GM23338 (cell line): ENCODE results near the gene OTUB1. TPM values are rescaled to one million over a fixed set of nuclear protein-coding genes. Genes with fewer than 3 reads are reported as not detected.

Experiments used
- ATAC-seq: fragments of 200-7000 bp; cut with Tn5 transposase; 3 replicates; pipeline ENCODE4 v1.9.1; 2020
- DNase-seq: peaks from one replicate; pipeline ENCODE4 v3.0.0-alpha.2; 2015; ENCODE audit warnings: low spot score
- H2AFZ ChIP-seq: fragments of 200-600 bp; sonication (generic); 2 replicates; pipeline ENCODE4 v1.8.0; 2016; ENCODE audit warnings: antibody characterized with exemption, mild to moderate bottlenecking, moderate library complexity
- H3F3A ChIP-seq: fragments of 200-600 bp; sonication (generic); replicated peaks from 2 replicates; pipeline ENCODE4 v1.8.0; 2017; ENCODE audit warnings: antibody characterized with exemption, mixed run types, low read depth
- H3K27ac ChIP-seq: fragments of 200-600 bp; sonication (generic); 2 replicates; pipeline ENCODE4 v1.6.1; 2016; ENCODE audit warnings: low read depth
- H3K27me3 ChIP-seq: fragments of 200-600 bp; sonication (generic); 2 replicates; pipeline ENCODE4 v1.8.0; 2016; ENCODE audit warnings: mild to moderate bottlenecking, mixed run types, moderate library complexity; ENCODE audit not compliant: insufficient read depth
- H3K36me3 ChIP-seq: fragments of 200-600 bp; sonication (generic); 2 replicates; pipeline ENCODE4 v1.8.0; 2016; ENCODE audit warnings: mild to moderate bottlenecking; ENCODE audit not compliant: insufficient read depth
- H3K4me1 ChIP-seq: fragments of 200-600 bp; sonication (generic); 2 replicates; pipeline ENCODE4 v1.8.0; 2016; ENCODE audit warnings: mild to moderate bottlenecking, moderate library complexity; ENCODE audit not compliant: insufficient read depth
- H3K4me2 ChIP-seq: fragments of 200-600 bp; sonication (generic); 2 replicates; pipeline ENCODE4 v1.7.1; 2017; ENCODE audit warnings: mixed run types
- H3K4me3 ChIP-seq: fragments of 200-600 bp; sonication (generic); 2 replicates; pipeline ENCODE4 v1.6.1; 2016; ENCODE audit warnings: mixed run types
- H3K79me2 ChIP-seq: fragments of 200-600 bp; sonication (generic); replicated peaks from 2 replicates; pipeline ENCODE4 v1.8.0; 2017; ENCODE audit warnings: mild to moderate bottlenecking; ENCODE audit not compliant: insufficient read depth
- H3K9me2 ChIP-seq: fragments of 200-600 bp; sonication (generic); 2 replicates; pipeline ENCODE4 v1.8.0; 2017; ENCODE audit not compliant: insufficient read depth
- H4K20me1 ChIP-seq: fragments of 200-600 bp; sonication (generic); replicated peaks from 2 replicates; pipeline ENCODE4 v1.8.0; 2017; ENCODE audit warnings: mild to moderate bottlenecking; ENCODE audit not compliant: insufficient read depth
- H3K27ac Mint-ChIP-seq: 2 replicates; pipeline ENCODE4 v1.8.0; 2020; ENCODE audit warnings: inconsistent platforms, mild to moderate bottlenecking, moderate library complexity, mixed read lengths
- H3K27me3 Mint-ChIP-seq: 3 replicates; pipeline ENCODE4 v1.8.0; 2022; ENCODE audit warnings: low read depth, mild to moderate bottlenecking, moderate library complexity, mixed read lengths, inconsistent platforms; ENCODE audit not compliant: insufficient read depth, poor library complexity
- H3K36me3 Mint-ChIP-seq: 3 replicates; pipeline ENCODE4 v1.8.0; 2021; ENCODE audit warnings: low read depth, mild to moderate bottlenecking, inconsistent platforms, moderate library complexity, mixed read lengths
- H3K4me1 Mint-ChIP-seq: 3 replicates; pipeline ENCODE4 v1.8.0; 2020; ENCODE audit warnings: mild to moderate bottlenecking, inconsistent platforms, mixed read lengths
- H3K4me3 Mint-ChIP-seq: 3 replicates; pipeline ENCODE4 v1.8.0; 2021; ENCODE audit warnings: moderate library complexity, mild to moderate bottlenecking, inconsistent platforms, mixed read lengths
- H3K9me3 Mint-ChIP-seq: 3 replicates; pipeline ENCODE4 v1.8.0; 2020; ENCODE audit warnings: moderate library complexity, mild to moderate bottlenecking, inconsistent platforms, mixed read lengths
- CTCF ChIP-seq, 2 experiments: fragments of 200-600 bp in 1 of 2; sonication (generic) in 1 of 2; conservative IDR thresholded peaks; 2 replicates each; pipeline versions ENCODE4 v1.5.1 to v1.6.1; 2016 to 2017; ENCODE audit warnings: antibody characterized with exemption in 2 of 2, low read depth in 2 of 2, mild to moderate bottlenecking in 2 of 2, moderate library complexity in 1 of 2
- JUNB ChIP-seq: IDR thresholded peaks from one replicate; pipeline ENCODE4 v1.6.1; 2016; ENCODE audit warnings: antibody characterized with exemption; ENCODE audit not compliant: unreplicated experiment
- POLR2AphosphoS5 ChIP-seq: IDR thresholded peaks from 2 replicates; pipeline ENCODE4 v1.6.1; 2016; ENCODE audit warnings: antibody characterized with exemption, low read depth
- REST ChIP-seq: IDR thresholded peaks from one replicate; pipeline ENCODE4 v1.6.1; 2018; ENCODE audit warnings: antibody characterized with exemption; ENCODE audit not compliant: unreplicated experiment
- STAT1 ChIP-seq: IDR thresholded peaks from one replicate; pipeline ENCODE4 v1.6.1; 2016; ENCODE audit warnings: antibody characterized with exemption; ENCODE audit not compliant: unreplicated experiment
- ZNF331 ChIP-seq: fragments of 250-450 bp; sonication (Bioruptor Pico); IDR thresholded peaks from 2 replicates; pipeline ENCODE4 v1.5.0; 2020; ENCODE audit warnings: low read depth, mild to moderate bottlenecking, moderate library complexity
- polyA plus RNA-seq: library from polyadenylated mRNA; unstranded; fragments of >200 nt; fragmentation: Nextera tagmentation; extraction: Ambion mirVana; gene quantifications from 2 replicates; pipeline ENCODE4 v1.2.1, GENCODE V29; 2016
- total RNA-seq: library from RNA; depleted of rRNA; stranded (reverse); fragments of >200 nt; shearing (Covaris generic); gene quantifications from 2 replicates; pipeline ENCODE4 v1.2.3, GENCODE V29; 2014
- TF ChIP-seq, protein P1 (sequence below): fragments of 250-450 bp; sonication (Bioruptor Pico); IDR thresholded peaks from 2 replicates; pipeline ENCODE4 v1.5.0; 2020; ENCODE audit warnings: mild to moderate bottlenecking, moderate library complexity
- TF ChIP-seq, protein P2 (sequence below): IDR thresholded peaks from 2 replicates; pipeline ENCODE4 v1.6.1; 2016; ENCODE audit warnings: antibody characterized with exemption

OTUB1 gene
- total and polyA plus RNA-seq, 2 experiments from 2014 or later, result 122 to 207 TPM

- no peaks in the 10 kb centered on the region for H3K36me3 ChIP-seq
- no peak overlapping the region for H3K4me3 ChIP-seq
- no peak for ATAC-seq
- H3K27me3 Mint-ChIP-seq, result peaks cover 56% of the 10 kb centered on the region
- H3K4me3 Mint-ChIP-seq, result no peak overlapping the region
- H3K9me2 ChIP-seq, result no peaks in the 10 kb centered on the region
- H4K20me1 ChIP-seq, result no peaks in the 10 kb centered on the region
- H3K27me3 ChIP-seq, result peaks cover 82% of the 10 kb centered on the region
- no peak overlapping the region for H2AFZ ChIP-seq
- H3F3A ChIP-seq, result no peaks in the 10 kb centered on the region
- H3K27ac ChIP-seq, result no peak overlapping the region
- H3K36me3 Mint-ChIP-seq, result no peaks in the 10 kb centered on the region
- no peaks in the 10 kb centered on the region for H3K79me2 ChIP-seq
- no peaks in the 10 kb centered on the region for H3K4me1 ChIP-seq
- H3K9me3 Mint-ChIP-seq, result peaks cover 4% of the 10 kb centered on the region; the same call in 2 of the 3 replicates
- TF ChIP-seq ZNF331 (CRISPR knock-in tag) (no peak), CTCF (conservative IDR thresholded peaks at IDR 0.05; ENCODE audit: low read depth in 2 of 2) (no peak), JUNB (no peak), STAT1 (no peak), POLR2AphosphoS5 (no peak), REST (no peak)
- TF ChIP-seq, protein P1, sequence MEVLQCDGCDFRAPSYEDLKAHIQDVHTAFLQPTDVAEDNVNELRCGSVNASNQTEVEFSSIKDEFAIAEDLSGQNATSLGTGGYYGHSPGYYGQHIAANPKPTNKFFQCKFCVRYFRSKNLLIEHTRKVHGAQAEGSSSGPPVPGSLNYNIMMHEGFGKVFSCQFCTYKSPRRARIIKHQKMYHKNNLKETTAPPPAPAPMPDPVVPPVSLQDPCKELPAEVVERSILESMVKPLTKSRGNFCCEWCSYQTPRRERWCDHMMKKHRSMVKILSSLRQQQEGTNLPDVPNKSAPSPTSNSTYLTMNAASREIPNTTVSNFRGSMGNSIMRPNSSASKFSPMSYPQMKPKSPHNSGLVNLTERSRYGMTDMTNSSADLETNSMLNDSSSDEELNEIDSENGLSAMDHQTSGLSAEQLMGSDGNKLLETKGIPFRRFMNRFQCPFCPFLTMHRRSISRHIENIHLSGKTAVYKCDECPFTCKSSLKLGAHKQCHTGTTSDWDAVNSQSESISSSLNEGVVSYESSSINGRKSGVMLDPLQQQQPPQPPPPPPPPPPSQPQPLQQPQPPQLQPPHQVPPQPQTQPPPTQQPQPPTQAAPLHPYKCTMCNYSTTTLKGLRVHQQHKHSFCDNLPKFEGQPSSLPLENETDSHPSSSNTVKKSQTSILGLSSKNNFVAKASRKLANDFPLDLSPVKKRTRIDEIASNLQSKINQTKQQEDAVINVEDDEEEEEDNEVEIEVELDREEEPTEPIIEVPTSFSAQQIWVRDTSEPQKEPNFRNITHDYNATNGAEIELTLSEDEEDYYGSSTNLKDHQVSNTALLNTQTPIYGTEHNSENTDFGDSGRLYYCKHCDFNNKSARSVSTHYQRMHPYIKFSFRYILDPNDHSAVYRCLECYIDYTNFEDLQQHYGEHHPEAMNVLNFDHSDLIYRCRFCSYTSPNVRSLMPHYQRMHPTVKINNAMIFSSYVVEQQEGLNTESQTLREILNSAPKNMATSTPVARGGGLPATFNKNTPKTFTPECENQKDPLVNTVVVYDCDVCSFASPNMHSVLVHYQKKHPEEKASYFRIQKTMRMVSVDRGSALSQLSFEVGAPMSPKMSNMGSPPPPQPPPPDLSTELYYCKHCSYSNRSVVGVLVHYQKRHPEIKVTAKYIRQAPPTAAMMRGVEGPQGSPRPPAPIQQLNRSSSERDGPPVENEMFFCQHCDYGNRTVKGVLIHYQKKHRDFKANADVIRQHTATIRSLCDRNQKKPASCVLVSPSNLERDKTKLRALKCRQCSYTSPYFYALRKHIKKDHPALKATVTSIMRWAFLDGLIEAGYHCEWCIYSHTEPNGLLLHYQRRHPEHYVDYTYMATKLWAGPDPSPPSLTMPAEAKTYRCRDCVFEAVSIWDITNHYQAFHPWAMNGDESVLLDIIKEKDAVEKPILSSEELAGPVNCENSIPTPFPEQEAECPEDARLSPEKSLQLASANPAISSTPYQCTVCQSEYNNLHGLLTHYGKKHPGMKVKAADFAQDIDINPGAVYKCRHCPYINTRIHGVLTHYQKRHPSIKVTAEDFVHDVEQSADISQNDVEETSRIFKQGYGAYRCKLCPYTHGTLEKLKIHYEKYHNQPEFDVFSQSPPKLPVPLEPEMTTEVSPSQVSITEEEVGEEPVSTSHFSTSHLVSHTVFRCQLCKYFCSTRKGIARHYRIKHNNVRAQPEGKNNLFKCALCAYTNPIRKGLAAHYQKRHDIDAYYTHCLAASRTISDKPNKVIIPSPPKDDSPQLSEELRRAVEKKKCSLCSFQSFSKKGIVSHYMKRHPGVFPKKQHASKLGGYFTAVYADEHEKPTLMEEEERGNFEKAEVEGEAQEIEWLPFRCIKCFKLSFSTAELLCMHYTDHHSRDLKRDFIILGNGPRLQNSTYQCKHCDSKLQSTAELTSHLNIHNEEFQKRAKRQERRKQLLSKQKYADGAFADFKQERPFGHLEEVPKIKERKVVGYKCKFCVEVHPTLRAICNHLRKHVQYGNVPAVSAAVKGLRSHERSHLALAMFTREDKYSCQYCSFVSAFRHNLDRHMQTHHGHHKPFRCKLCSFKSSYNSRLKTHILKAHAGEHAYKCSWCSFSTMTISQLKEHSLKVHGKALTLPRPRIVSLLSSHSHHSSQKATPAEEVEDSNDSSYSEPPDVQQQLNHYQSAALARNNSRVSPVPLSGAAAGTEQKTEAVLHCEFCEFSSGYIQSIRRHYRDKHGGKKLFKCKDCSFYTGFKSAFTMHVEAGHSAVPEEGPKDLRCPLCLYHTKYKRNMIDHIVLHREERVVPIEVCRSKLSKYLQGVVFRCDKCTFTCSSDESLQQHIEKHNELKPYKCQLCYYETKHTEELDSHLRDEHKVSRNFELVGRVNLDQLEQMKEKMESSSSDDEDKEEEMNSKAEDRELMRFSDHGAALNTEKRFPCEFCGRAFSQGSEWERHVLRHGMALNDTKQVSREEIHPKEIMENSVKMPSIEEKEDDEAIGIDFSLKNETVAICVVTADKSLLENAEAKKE (CRISPR knock-in tag), result no peak
- TF ChIP-seq, protein P2, sequence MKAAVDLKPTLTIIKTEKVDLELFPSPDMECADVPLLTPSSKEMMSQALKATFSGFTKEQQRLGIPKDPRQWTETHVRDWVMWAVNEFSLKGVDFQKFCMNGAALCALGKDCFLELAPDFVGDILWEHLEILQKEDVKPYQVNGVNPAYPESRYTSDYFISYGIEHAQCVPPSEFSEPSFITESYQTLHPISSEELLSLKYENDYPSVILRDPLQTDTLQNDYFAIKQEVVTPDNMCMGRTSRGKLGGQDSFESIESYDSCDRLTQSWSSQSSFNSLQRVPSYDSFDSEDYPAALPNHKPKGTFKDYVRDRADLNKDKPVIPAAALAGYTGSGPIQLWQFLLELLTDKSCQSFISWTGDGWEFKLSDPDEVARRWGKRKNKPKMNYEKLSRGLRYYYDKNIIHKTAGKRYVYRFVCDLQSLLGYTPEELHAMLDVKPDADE, result no peak
- no peak overlapping the region for H3K4me2 ChIP-seq
- DNase-seq, result no peak
- H3K4me1 Mint-ChIP-seq, result peaks cover 5% of the 10 kb centered on the region; the same call in 1 of the 3 replicates
- H3K27ac Mint-ChIP-seq, result no peak overlapping the region
These were observed 27.1 kb downstream of the OTUB1 start for GRCh38 chr11:64013141-64013896.
